Ishikawa (cell line): ENCODE results near the gene CCDC47.

ENCODE experiments used
- CEBPB ChIP-seq: IDR thresholded peaks from 2 replicates; pipeline ENCODE4 v1.6.1; 2012
- CREB1 ChIP-seq: IDR thresholded peaks from 2 replicates; pipeline ENCODE4 v1.6.1; 2012; ENCODE audit warnings: low read depth
- EGR1 ChIP-seq: IDR thresholded peaks from 2 replicates; pipeline ENCODE4 v1.6.1; 2012
- EP300 ChIP-seq: IDR thresholded peaks from 2 replicates; pipeline ENCODE4 v1.6.1; 2012; ENCODE audit warnings: borderline replicate concordance
- FOXM1 ChIP-seq: IDR thresholded peaks from 2 replicates; pipeline ENCODE4 v1.6.1; 2012; ENCODE audit warnings: low read depth, borderline replicate concordance
- MAX ChIP-seq: IDR thresholded peaks from 2 replicates; pipeline ENCODE4 v1.6.1; 2012
- NFIC ChIP-seq: IDR thresholded peaks from 2 replicates; pipeline ENCODE4 v1.6.1; 2012
- RAD21 ChIP-seq: IDR thresholded peaks from 2 replicates; pipeline ENCODE4 v1.6.1; 2012; ENCODE audit warnings: low read depth
- REST ChIP-seq: IDR thresholded peaks from 2 replicates; pipeline ENCODE4 v1.6.1; 2012; ENCODE audit warnings: low read depth, mild to moderate bottlenecking
- TAF1 ChIP-seq: IDR thresholded peaks from 2 replicates; pipeline ENCODE4 v1.6.1; 2012; ENCODE audit warnings: low read depth, mild to moderate bottlenecking
- TCF12 ChIP-seq: IDR thresholded peaks from 2 replicates; pipeline ENCODE4 v1.6.1; 2012; ENCODE audit warnings: low read depth
- TEAD4 ChIP-seq: IDR thresholded peaks from 2 replicates; pipeline ENCODE4 v1.6.1; 2012
- YY1 ChIP-seq: IDR thresholded peaks from 2 replicates; pipeline ENCODE4 v1.6.1; 2012; ENCODE audit warnings: low read depth
- ZBTB7A ChIP-seq: IDR thresholded peaks from 2 replicates; pipeline ENCODE4 v1.6.1; 2012; ENCODE audit warnings: low read depth
- TF ChIP-seq, protein P1 (sequence below): IDR thresholded peaks from 2 replicates; pipeline ENCODE4 v1.6.1; 2012

CCDC47 gene

GRCh38 chr17:63714550-63715277 lies 58.7 kb downstream of the CCDC47 start:
- TF ChIP-seq TEAD4 (no peak), TCF12 (no peak), RAD21 (no peak), ZBTB7A (no peak), YY1 (no peak), CREB1 (no peak), MAX (no peak), EP300 (no peak), EGR1 (no peak), TAF1 (no peak), CEBPB (no peak), REST (no peak), FOXM1 (no peak)
- TF ChIP-seq, protein P1, sequence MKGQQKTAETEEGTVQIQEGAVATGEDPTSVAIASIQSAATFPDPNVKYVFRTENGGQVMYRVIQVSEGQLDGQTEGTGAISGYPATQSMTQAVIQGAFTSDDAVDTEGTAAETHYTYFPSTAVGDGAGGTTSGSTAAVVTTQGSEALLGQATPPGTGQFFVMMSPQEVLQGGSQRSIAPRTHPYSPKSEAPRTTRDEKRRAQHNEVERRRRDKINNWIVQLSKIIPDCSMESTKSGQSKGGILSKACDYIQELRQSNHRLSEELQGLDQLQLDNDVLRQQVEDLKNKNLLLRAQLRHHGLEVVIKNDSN: no peak

DNA sequence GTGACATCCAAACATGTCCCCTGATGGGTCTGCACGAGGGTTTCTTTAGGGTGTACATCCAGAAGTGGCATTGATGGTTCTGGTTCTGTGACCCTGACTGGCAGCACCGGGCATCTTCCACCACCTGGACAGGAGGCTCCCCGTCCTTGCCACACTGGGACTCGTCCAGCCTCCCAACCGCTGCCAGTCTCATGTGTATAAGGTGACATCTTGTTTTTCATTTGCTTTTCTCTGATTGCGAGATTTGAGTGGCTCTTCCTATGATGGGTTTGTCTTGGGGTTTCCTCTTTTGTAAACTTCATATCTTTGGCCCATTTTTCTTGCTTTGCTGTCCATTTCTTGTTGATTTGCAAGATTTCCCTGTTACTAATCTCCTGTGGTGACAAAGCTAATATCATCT lies 64.3 kb downstream of the CCDC47 start:
- no peak for TF ChIP-seq CEBPB

- TF ChIP-seq RAD21 (no peak), FOXM1 (no peak), YY1 (no peak), NFIC (no peak), ZBTB7A (no peak), TCF12 (no peak), CEBPB (no peak), TEAD4 (no peak)
Measured at GRCh38 chr17:63707151-63707550, 66.2 kb downstream of the CCDC47 start.

DNA sequence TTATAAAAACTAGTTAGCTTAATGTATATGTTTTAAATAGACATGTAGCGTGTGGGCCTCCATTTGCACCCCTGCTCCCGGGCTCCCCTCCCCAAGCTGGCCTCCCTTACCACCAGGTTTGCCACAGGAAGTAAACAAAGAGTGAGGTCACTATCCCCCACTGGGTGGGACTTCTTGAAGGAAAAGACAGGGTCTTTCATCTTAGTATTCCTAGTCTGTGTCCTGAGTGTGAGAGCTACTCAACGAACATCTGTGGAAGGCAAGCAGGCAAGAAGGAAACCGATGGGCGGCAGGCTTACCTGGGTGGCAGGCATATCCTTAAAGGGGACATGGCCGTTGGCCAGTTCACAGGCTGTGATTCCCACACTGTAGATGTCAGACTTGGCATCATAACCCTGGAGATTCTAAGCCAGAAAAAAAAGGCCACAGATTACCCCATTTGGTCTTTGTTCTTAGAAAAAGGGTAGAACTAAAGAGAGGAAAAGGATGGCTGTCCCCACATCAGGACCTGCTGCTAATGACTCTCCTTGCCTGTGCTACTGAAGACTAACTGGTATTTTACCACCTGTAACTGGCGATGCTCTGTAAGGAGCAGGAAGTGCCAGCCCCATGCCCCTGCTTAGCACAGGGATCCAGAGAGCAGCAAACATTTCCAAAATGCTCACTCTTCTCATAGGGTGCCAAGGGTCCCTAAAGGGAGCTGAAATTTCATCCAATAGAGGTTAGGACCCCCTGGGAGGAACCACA lies 66.9 kb downstream of the CCDC47 start:
- TF ChIP-seq TCF12: no peak
- no peak for TF ChIP-seq TAF1
- no peak for TF ChIP-seq EGR1
- TF ChIP-seq EP300: no peak
- TF ChIP-seq TEAD4: no peak
- no peak for TF ChIP-seq REST
- no peak for TF ChIP-seq RAD21
- no peak for TF ChIP-seq CEBPB
- TF ChIP-seq NFIC: no peak
- TF ChIP-seq FOXM1: no peak
- TF ChIP-seq YY1: no peak

DNA sequence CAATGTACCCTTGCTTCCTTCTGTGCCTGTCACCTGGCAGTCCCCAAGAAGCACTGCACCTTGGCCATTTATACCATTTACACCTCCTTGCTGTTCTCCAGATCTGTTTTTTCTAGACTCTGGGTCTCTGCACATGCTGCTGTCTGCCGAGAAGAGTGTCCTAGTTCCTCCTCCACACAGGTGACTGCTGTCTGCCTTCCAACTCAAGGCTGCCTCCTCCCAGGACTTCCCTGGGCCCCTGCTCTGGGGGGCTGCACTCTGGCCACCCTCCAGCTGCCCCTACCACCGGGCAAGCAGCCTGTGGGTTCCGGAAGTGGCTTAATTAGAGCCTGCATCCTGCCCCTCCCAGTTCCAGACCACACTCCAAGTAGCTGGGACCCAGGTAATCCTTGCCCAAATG lies 67.7 kb downstream of the CCDC47 start:
- TF ChIP-seq NFIC (no peak), CEBPB (no peak), EP300 (no peak), YY1 (no peak), FOXM1 (no peak), ZBTB7A (no peak), RAD21 (no peak), REST (no peak), TEAD4 (no peak), TCF12 (no peak), MAX (no peak), EGR1 (no peak), TAF1 (no peak), CREB1 (no peak)
- TF ChIP-seq, protein P1: no peak
